Vagina (tissue), 2 donors: ENCODE results near the gene AFF3. TPM values are rescaled to one million over a fixed set of nuclear protein-coding genes. Genes with fewer than 3 reads are reported as not detected.

Experiments
- DNase-seq, 2 donors: peaks; one replicate each; pipeline ENCODE4 v3.0.0-alpha.2; 2017; ENCODE audit errors: extremely low spot score in 2 of 2
- H3K27ac ChIP-seq: fragments of 200-600 bp; sonication (generic); one replicate; pipeline ENCODE4 v1.5.1; 2019
- H3K27me3 ChIP-seq: fragments of 200-600 bp; sonication (generic); one replicate; pipeline ENCODE4 v1.5.1; 2019
- H3K36me3 ChIP-seq, 2 donors: fragments of 200-600 bp; sonication (generic); one replicate each; pipeline ENCODE4 v1.5.1; 2017 to 2019
- H3K4me1 ChIP-seq: fragments of 200-600 bp; sonication (generic); one replicate; pipeline ENCODE4 v1.5.1; 2019
- H3K4me3 ChIP-seq, 2 donors: fragments of 200-600 bp; sonication (generic); 1 replicate in 1 of 2; 2 replicates in 1 of 2; pipeline ENCODE4 v1.5.1; 2016 to 2019
- H3K9me3 ChIP-seq: fragments of 200-600 bp; sonication (generic); one replicate; pipeline ENCODE4 v1.5.1; 2019
- POLR2A ChIP-seq, 2 donors: fragments of 450-650 bp; IDR thresholded peaks; one replicate each; pipeline ENCODE4 v1.6.1; 2017; ENCODE audit warnings: antibody characterized with exemption in 2 of 2, mild to moderate bottlenecking in 2 of 2, moderate library complexity in 2 of 2
- POLR2AphosphoS5 ChIP-seq, 2 donors: sonication (generic); formaldehyde crosslinking; IDR thresholded peaks; one replicate each; pipeline ENCODE4 v1.9.0; 2017; ENCODE audit warnings: antibody characterized with exemption in 2 of 2, mild to moderate bottlenecking in 2 of 2, low read depth in 1 of 2; ENCODE audit not compliant: insufficient read depth in 1 of 2
- intact Hi-C: fragments of 100-400 bp; cut with DNase I; formaldehyde crosslinking; loops from one replicate; pipeline ENCODE4 v1.15.1; 2023
- total RNA-seq: library from RNA; depleted of rRNA; stranded (reverse); fragments of >200 nt; gene quantifications from one replicate; pipeline ENCODE4 v1.2.3, GENCODE V29; 2016
- TF ChIP-seq, protein P1 (sequence below), 3 experiments: fragments of 450-650 bp in 2 of 3; fragments of 200-600 bp in 1 of 3; sonication (generic) in 1 of 3; IDR thresholded peaks; one replicate each; pipeline ENCODE4 v1.5.1; 2017 to 2019; ENCODE audit warnings: antibody characterized with exemption in 3 of 3, mild to moderate bottlenecking in 2 of 3, moderate library complexity in 2 of 3

AFF3 gene
- total RNA-seq, 1 donor from 2014 or later: 7.6 TPM

DNA sequence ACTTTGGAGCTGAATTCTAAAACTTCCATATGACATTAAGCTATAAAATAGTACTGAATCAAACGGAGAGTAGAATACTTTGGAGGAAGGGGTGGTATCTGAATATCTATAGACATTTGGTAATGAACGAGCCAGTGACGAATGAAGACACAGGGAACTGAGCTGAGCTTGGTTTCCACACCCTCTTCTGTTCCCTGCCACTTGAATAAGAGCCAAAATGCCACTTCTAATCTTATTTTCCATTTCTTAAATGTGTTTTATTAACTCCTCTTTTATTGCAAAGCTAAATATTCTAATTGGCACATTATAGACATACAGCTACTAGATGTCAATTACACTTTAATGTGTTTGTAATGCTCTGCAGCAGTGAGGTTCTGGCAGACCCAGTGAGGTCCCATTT is 76.1 kb downstream of the AFF3 start:
- TF ChIP-seq POLR2AphosphoS5 (IDR thresholded peaks at IDR 0.05; ENCODE audit: insufficient read depth in 1 of 2, low read depth in 1 of 2): no peak
- TF ChIP-seq, protein P1, sequence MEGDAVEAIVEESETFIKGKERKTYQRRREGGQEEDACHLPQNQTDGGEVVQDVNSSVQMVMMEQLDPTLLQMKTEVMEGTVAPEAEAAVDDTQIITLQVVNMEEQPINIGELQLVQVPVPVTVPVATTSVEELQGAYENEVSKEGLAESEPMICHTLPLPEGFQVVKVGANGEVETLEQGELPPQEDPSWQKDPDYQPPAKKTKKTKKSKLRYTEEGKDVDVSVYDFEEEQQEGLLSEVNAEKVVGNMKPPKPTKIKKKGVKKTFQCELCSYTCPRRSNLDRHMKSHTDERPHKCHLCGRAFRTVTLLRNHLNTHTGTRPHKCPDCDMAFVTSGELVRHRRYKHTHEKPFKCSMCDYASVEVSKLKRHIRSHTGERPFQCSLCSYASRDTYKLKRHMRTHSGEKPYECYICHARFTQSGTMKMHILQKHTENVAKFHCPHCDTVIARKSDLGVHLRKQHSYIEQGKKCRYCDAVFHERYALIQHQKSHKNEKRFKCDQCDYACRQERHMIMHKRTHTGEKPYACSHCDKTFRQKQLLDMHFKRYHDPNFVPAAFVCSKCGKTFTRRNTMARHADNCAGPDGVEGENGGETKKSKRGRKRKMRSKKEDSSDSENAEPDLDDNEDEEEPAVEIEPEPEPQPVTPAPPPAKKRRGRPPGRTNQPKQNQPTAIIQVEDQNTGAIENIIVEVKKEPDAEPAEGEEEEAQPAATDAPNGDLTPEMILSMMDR (IDR thresholded peaks at IDR 0.05): no peak
- TF ChIP-seq POLR2A (IDR thresholded peaks at IDR 0.05): no peak
- Histone ChIP-seq H3K27me3 (no peaks in the 10 kb centered on the region), H3K4me1 (peaks cover 11% of the 10 kb centered on the region), H3K9me3 (no peaks in the 10 kb centered on the region), H3K4me3 (no peak overlapping the region), H3K36me3 (no peaks in the 10 kb centered on the region), H3K27ac (no peak overlapping the region)
- intact Hi-C loops: no loop called here
- no peak for DNase-seq

GRCh38 chr2:100064592-100065428 is 77.6 kb downstream of the AFF3 start:
- peaks cover 11% of the 10 kb centered on the region for H3K4me1 ChIP-seq
- TF ChIP-seq, protein P1 (IDR thresholded peaks at IDR 0.05): no peak
- TF ChIP-seq POLR2AphosphoS5 (IDR thresholded peaks at IDR 0.05; ENCODE audit: insufficient read depth in 1 of 2, low read depth in 1 of 2) (no peak), POLR2A (IDR thresholded peaks at IDR 0.05) (no peak)
- no peak overlapping the region for H3K27ac ChIP-seq

DNA sequence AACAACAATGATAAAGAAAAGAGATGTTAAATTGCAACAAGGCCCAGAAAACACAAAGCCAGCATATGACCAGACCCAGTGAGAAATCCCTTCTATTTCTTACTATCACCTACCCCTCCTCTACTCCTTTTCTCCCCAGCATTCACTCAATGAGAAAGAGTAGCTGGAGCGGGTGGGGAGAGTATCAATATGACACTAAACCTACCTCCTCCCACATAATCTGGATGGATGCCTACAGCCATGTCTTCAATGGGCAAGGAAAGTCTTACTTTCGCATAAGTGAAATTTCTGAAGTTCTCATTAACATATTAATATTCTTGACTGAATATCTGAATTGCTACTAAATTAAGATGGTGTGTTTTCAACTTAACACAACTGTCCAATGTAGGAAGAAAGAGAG is 78.2 kb downstream of the AFF3 start:
- no peaks in the 10 kb centered on the region for H3K36me3 ChIP-seq
- no peak for DNase-seq
- TF ChIP-seq POLR2A (IDR thresholded peaks at IDR 0.05): no peak
- TF ChIP-seq, protein P1 (IDR thresholded peaks at IDR 0.05): no peak
- TF ChIP-seq POLR2AphosphoS5 (IDR thresholded peaks at IDR 0.05; ENCODE audit: insufficient read depth in 1 of 2, low read depth in 1 of 2): no peak
- H3K4me1 ChIP-seq: peaks cover 11% of the 10 kb centered on the region
- H3K4me3 ChIP-seq: no peak overlapping the region
- intact Hi-C loops: no loop called here
- H3K9me3 ChIP-seq: no peaks in the 10 kb centered on the region
- H3K27me3 ChIP-seq: no peaks in the 10 kb centered on the region
- H3K27ac ChIP-seq: no peak overlapping the region

More at GRCh38 chr2:100064592-100065428, 77.6 kb downstream of the AFF3 start:
- intact Hi-C loops: no loop called here
- DNase-seq: no peak
- H3K36me3 ChIP-seq: no peaks in the 10 kb centered on the region
- H3K4me3 ChIP-seq: no peak overlapping the region
- H3K9me3 ChIP-seq: no peaks in the 10 kb centered on the region
- H3K27me3 ChIP-seq: no peaks in the 10 kb centered on the region

- H3K9me3 ChIP-seq: no peaks in the 10 kb centered on the region
- H3K36me3 ChIP-seq: no peaks in the 10 kb centered on the region
- no peak overlapping the region for H3K4me3 ChIP-seq
- H3K4me1 ChIP-seq: peaks cover 11% of the 10 kb centered on the region
- TF ChIP-seq POLR2A (IDR thresholded peaks at IDR 0.05): no peak
- TF ChIP-seq, protein P1 (IDR thresholded peaks at IDR 0.05): no peak
- no peak for TF ChIP-seq POLR2AphosphoS5 (IDR thresholded peaks at IDR 0.05; ENCODE audit: insufficient read depth in 1 of 2, low read depth in 1 of 2)
- no peak for DNase-seq
- no peak overlapping the region for H3K27ac ChIP-seq
- H3K27me3 ChIP-seq: no peaks in the 10 kb centered on the region
- intact Hi-C loops: no loop called here
Measured at GRCh38 chr2:100063459-100063953, 78.9 kb downstream of the AFF3 start.

GRCh38 chr2:100062336-100062735 is 80.1 kb downstream of the AFF3 start:
- Histone ChIP-seq H3K9me3 (no peaks in the 10 kb centered on the region), H3K4me3 (no peak overlapping the region), H3K4me1 (peaks cover 11% of the 10 kb centered on the region), H3K27me3 (no peaks in the 10 kb centered on the region), H3K27ac (no peak overlapping the region), H3K36me3 (no peaks in the 10 kb centered on the region)
- no peak for DNase-seq
- no peak for TF ChIP-seq POLR2A (IDR thresholded peaks at IDR 0.05)
- TF ChIP-seq, protein P1 (IDR thresholded peaks at IDR 0.05): no peak
- intact Hi-C loops: no loop called here
